ENCODE results near the gene PRIM1. TPM values are rescaled to one million over a fixed set of nuclear protein-coding genes. Genes with fewer than 3 reads are reported as not detected.

PRIM1 gene
- polyA plus RNA-seq, 2 of the 4 experiments (the other 2 are of a cell fraction) = 43.5 to 66.8 TPM

GRCh38 chr12:56759263-56759908, 7.3 kb upstream of the PRIM1 start:
- ChIA-PET CTCF (interaction anchor here (0.6 to 10.5 kb wide), 14 partner anchors 9 to 310 kb away, joined by 3 to 85 read pairs (median 6); partner anchors contain the start of gene ZBTB39), POLR2A (no interaction called here)
- TF ChIP-seq, protein P1, sequence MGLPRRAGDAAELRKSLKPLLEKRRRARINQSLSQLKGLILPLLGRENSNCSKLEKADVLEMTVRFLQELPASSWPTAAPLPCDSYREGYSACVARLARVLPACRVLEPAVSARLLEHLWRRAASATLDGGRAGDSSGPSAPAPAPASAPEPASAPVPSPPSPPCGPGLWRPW (IDR thresholded peaks at IDR 0.05) = no peak
- TF ChIP-seq, protein P2, sequence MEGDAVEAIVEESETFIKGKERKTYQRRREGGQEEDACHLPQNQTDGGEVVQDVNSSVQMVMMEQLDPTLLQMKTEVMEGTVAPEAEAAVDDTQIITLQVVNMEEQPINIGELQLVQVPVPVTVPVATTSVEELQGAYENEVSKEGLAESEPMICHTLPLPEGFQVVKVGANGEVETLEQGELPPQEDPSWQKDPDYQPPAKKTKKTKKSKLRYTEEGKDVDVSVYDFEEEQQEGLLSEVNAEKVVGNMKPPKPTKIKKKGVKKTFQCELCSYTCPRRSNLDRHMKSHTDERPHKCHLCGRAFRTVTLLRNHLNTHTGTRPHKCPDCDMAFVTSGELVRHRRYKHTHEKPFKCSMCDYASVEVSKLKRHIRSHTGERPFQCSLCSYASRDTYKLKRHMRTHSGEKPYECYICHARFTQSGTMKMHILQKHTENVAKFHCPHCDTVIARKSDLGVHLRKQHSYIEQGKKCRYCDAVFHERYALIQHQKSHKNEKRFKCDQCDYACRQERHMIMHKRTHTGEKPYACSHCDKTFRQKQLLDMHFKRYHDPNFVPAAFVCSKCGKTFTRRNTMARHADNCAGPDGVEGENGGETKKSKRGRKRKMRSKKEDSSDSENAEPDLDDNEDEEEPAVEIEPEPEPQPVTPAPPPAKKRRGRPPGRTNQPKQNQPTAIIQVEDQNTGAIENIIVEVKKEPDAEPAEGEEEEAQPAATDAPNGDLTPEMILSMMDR (IDR thresholded peaks at IDR 0.05) = no peak
- no peak for TF ChIP-seq NFE2L2 (conservative IDR thresholded peaks at IDR 0.05; ENCODE audit: low read length)
- TF ChIP-seq CHD2 (IDR thresholded peaks at IDR 0.05; ENCODE audit: low read length, partially characterized antibody) = no peak
- no peak for TF ChIP-seq PBX3 (IDR thresholded peaks at IDR 0.05)
- TF ChIP-seq ZSCAN20 (CRISPR knock-in tag; IDR thresholded peaks at IDR 0.05) = no peak
- TF ChIP-seq HOXB13 (CRISPR knock-in tag; IDR thresholded peaks at IDR 0.05; ENCODE audit: low read depth) = no peak
- TF ChIP-seq MYC (IDR thresholded peaks at IDR 0.05; ENCODE audit: borderline replicate concordance, low read length) = no peak
- TF ChIP-seq RAD21 (conservative IDR thresholded peaks at IDR 0.05 in 1 of 2, IDR thresholded peaks at IDR 0.05 in 1 of 2) = no peak
- TF ChIP-seq HMGXB4 (CRISPR knock-in tag; IDR thresholded peaks at IDR 0.05; ENCODE audit: borderline replicate concordance) = no peak
- no peak overlapping the region for H3K4me3 ChIP-seq
- no peak overlapping the region for H3K27ac ChIP-seq
- FAIRE-seq (no peak), DNase-seq (ENCODE audit: low read depth in 1 of 2, low spot score in 1 of 2) (no peak), ATAC-seq (no peak)
- peaks cover 14% of the 10 kb centered on the region; the same call in 2 of the 3 replicates for H3K9me3 ChIP-seq
- H3K4me2 ChIP-seq = no peak overlapping the region
- 0 out of 3 replicates have a peak, but pooled peaks cover 5% of the 10 kb centered on the region for H3K4me1 ChIP-seq
- WGBS (ENCODE audit: missing lambda C conversion rate) = 20% methylated on average over 6 of the region's 6 CpGs

DNA sequence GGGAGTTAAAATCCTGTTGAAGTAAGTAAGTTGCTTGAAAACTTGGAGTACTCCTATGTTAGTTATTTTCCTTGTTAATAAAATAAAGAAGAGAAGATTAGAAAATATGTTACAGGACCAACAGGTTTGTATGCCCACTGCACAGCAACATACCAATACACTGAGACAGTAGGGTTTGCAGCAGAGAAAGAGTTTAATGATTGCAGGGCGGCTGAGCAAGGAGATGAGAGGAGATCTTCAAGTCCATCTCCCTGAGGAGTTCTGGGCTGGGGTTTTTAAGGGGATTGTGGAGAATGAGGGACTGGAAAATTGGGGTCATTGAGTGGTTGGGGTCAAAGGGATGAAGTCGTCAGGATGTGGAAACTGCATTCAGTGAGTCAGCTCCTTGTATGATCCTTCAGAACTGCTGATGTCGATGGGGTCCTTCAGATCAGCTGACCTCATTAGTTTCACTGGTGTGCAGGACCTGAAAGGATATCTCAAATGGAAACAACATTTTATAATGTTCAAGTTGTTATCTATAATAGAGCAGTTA, 6.7 kb upstream of the PRIM1 start:
- WGBS (ENCODE audit: missing lambda C conversion rate) = 37% methylated on average over 3 of the region's 3 CpGs
- DNase-seq (ENCODE audit: low read depth in 1 of 2, low spot score in 1 of 2) = no peak
- CTCF ChIA-PET = interaction anchor here (0.6 to 10.5 kb wide), 13 partner anchors 10 to 599 kb away, joined by 3 to 85 read pairs (median 6); partner anchors contain the start of gene ZBTB39
- Histone ChIP-seq H3K27ac (no peak overlapping the region), H3K4me1 (0 out of 3 replicates have a peak, but pooled peaks cover 1% of the 10 kb centered on the region), H3K9me3 (peaks cover 14% of the 10 kb centered on the region; the same call in 2 of the 3 replicates), H3K4me2 (no peak overlapping the region), H3K4me3 (no peak overlapping the region)
- TF ChIP-seq E2F6 (IDR thresholded peaks at IDR 0.05; ENCODE audit: borderline replicate concordance, low read depth) (no peak), NFE2L2 (conservative IDR thresholded peaks at IDR 0.05; ENCODE audit: low read length) (no peak), RFX5 (IDR thresholded peaks at IDR 0.05) (no peak), KDM5A (IDR thresholded peaks at IDR 0.05) (no peak; the same call in 1 of the 2 replicates), BHLHE40 (IDR thresholded peaks at IDR 0.05; ENCODE audit: low read depth, low read length) (no peak), ATOH8 (CRISPR knock-in tag; IDR thresholded peaks at IDR 0.05; ENCODE audit: low read depth) (no peak), FOSB (CRISPR knock-in tag; IDR thresholded peaks at IDR 0.05) (no peak), CBX2 (IDR thresholded peaks at IDR 0.05; ENCODE audit: borderline replicate concordance, low read depth) (no peak), TFCP2L1 (CRISPR knock-in tag; IDR thresholded peaks at IDR 0.05) (no peak), HEYL (CRISPR knock-in tag; IDR thresholded peaks at IDR 0.05) (no peak), HOXB13 (CRISPR knock-in tag; IDR thresholded peaks at IDR 0.05; ENCODE audit: low read depth) (no peak), USF2 (IDR thresholded peaks at IDR 0.05) (no peak), ZNF302 (CRISPR knock-in tag; IDR thresholded peaks at IDR 0.05) (no peak), HOXA7 (CRISPR knock-in tag; IDR thresholded peaks at IDR 0.05) (no peak), GATA3 (IDR thresholded peaks at IDR 0.05; ENCODE audit: borderline replicate concordance) (no peak), RNF2 (IDR thresholded peaks at IDR 0.05; ENCODE audit: borderline replicate concordance, low read depth) (no peak), EP300 (IDR thresholded peaks at IDR 0.05) (no peak)
- TF ChIP-seq, protein P1 (IDR thresholded peaks at IDR 0.05) = no peak
- ATAC-seq = no peak
- POLR2A ChIA-PET = no interaction called here
- no peak for FAIRE-seq

Measured in A549 (cell line).